H9 (cell line): ENCODE measurements around the gene MAPRE3. TPM values are rescaled to one million over a fixed set of nuclear protein-coding genes. Genes with fewer than 3 reads are reported as not detected.
A peak's percentile ranks its signal among the peaks of the same experiment; 100 is the strongest.

Experiments
- DNase-seq: peaks from one replicate; pipeline ENCODE4 v3.0.0-alpha.2; 2017
- H2AFZ ChIP-seq: one replicate; pipeline ENCODE4 v1.6.1; 2013; ENCODE audit warnings: mild to moderate bottlenecking, low read length, control low read depth, moderate library complexity
- H2AK5ac ChIP-seq: 2 replicates; pipeline ENCODE4 v1.6.1; 2013; ENCODE audit warnings: low read length, control low read depth, mixed read lengths; ENCODE audit not compliant: insufficient read length
- H2BK120ac ChIP-seq: one replicate; pipeline ENCODE4 v1.6.1; 2013; ENCODE audit warnings: low read depth, mild to moderate bottlenecking, low read length, control low read depth, inconsistent platforms; ENCODE audit not compliant: poor library complexity, severe bottlenecking
- H2BK12ac ChIP-seq: 2 replicates; pipeline ENCODE4 v1.6.1; 2013; ENCODE audit warnings: low read length, control low read depth, mixed read lengths, low read depth; ENCODE audit not compliant: insufficient read length
- H2BK15ac ChIP-seq: 2 replicates; pipeline ENCODE4 v1.6.1; 2013; ENCODE audit warnings: low read depth, low read length, control low read depth
- H2BK20ac ChIP-seq: one replicate; pipeline ENCODE4 v1.6.1; 2013; ENCODE audit warnings: low read depth, mild to moderate bottlenecking, low read length, control low read depth, inconsistent platforms; ENCODE audit not compliant: poor library complexity, severe bottlenecking
- H2BK5ac ChIP-seq: 2 replicates; pipeline ENCODE4 v1.6.1; 2013; ENCODE audit warnings: low read length, control low read depth, mixed read lengths; ENCODE audit not compliant: insufficient read length
- H3K14ac ChIP-seq: 2 replicates; pipeline ENCODE4 v1.6.1; 2013; ENCODE audit warnings: low read length, control low read depth; ENCODE audit not compliant: insufficient read depth
- H3K18ac ChIP-seq: 2 replicates; pipeline ENCODE4 v1.6.1; 2013; ENCODE audit warnings: low read depth, mild to moderate bottlenecking, mixed read lengths, low read length, control low read depth; ENCODE audit not compliant: insufficient read length
- H3K23ac ChIP-seq: 2 replicates; pipeline ENCODE4 v1.6.1; 2013; ENCODE audit warnings: low read length, control low read depth, mixed read lengths, low read depth; ENCODE audit not compliant: insufficient read length
- H3K23me2 ChIP-seq: 2 replicates; pipeline ENCODE4 v1.6.1; 2013; ENCODE audit warnings: low read depth, mild to moderate bottlenecking, mixed read lengths, low read length, control low read depth; ENCODE audit not compliant: insufficient read length, poor library complexity, severe bottlenecking
- H3K27ac ChIP-seq: 2 replicates; pipeline ENCODE4 v1.5.1; 2013; ENCODE audit warnings: low read length, control low read depth, mixed read lengths, low read depth; ENCODE audit not compliant: insufficient read length
- H3K27me3 ChIP-seq: 2 replicates; pipeline ENCODE4 v1.6.1; 2013; ENCODE audit warnings: low read length, control low read depth, inconsistent platforms; ENCODE audit not compliant: insufficient read depth
- H3K4ac ChIP-seq: 2 replicates; pipeline ENCODE4 v1.6.1; 2013; ENCODE audit warnings: low read depth, mild to moderate bottlenecking, control low read depth, inconsistent platforms, low read length, moderate library complexity
- H3K4me1 ChIP-seq: 2 replicates; pipeline ENCODE4 v1.6.1; 2013; ENCODE audit warnings: low read length, control low read depth, inconsistent platforms; ENCODE audit not compliant: insufficient read depth
- H3K4me2 ChIP-seq: 2 replicates; pipeline ENCODE4 v1.6.1; 2013; ENCODE audit warnings: low read length, control low read depth, mixed read lengths; ENCODE audit not compliant: insufficient read length, insufficient read depth
- H3K56ac ChIP-seq: 2 replicates; pipeline ENCODE4 v1.6.1; 2013; ENCODE audit warnings: low read depth, mild to moderate bottlenecking, mixed read lengths, low read length, control low read depth; ENCODE audit not compliant: insufficient read length
- H3K79me1 ChIP-seq: 2 replicates; pipeline ENCODE4 v1.6.1; 2013; ENCODE audit warnings: low read depth, mild to moderate bottlenecking, moderate library complexity, low read length, control low read depth, inconsistent platforms; ENCODE audit not compliant: insufficient read depth, poor library complexity, severe bottlenecking
- H3K79me2 ChIP-seq: 2 replicates; pipeline ENCODE4 v1.6.1; 2013; ENCODE audit warnings: low read length, control low read depth, inconsistent platforms; ENCODE audit not compliant: insufficient read depth
- H3K9ac ChIP-seq: 2 replicates; pipeline ENCODE4 v1.6.1; 2013; ENCODE audit warnings: low read length, control low read depth, mixed read lengths; ENCODE audit not compliant: insufficient read length; ENCODE audit errors: extremely low read depth
- H3K9me3 ChIP-seq: one replicate; pipeline ENCODE4 v1.6.1; 2013; ENCODE audit warnings: low read depth, low read length, inconsistent platforms; ENCODE audit not compliant: control insufficient read depth
- H3T11ph ChIP-seq: one replicate; pipeline ENCODE4 v1.6.1; 2013; ENCODE audit warnings: mild to moderate bottlenecking, low read length, control low read depth, inconsistent platforms
- H4K20me1 ChIP-seq: one replicate; pipeline ENCODE4 v1.6.1; 2013; ENCODE audit not compliant: control insufficient read depth, insufficient read length, insufficient read depth
- H4K5ac ChIP-seq: 2 replicates; pipeline ENCODE4 v1.6.1; 2013; ENCODE audit warnings: low read depth, mild to moderate bottlenecking, mixed read lengths, low read length, control low read depth; ENCODE audit not compliant: insufficient read length
- H4K8ac ChIP-seq: replicated peaks from 2 replicates; pipeline ENCODE4 v1.6.1; 2013; ENCODE audit warnings: low read length, control low read depth, mixed read lengths, low read depth; ENCODE audit not compliant: insufficient read length
- H4K91ac ChIP-seq: 2 replicates; pipeline ENCODE4 v1.6.1; 2013; ENCODE audit warnings: low read depth, mild to moderate bottlenecking, moderate library complexity, mixed read lengths, low read length, control low read depth; ENCODE audit not compliant: insufficient read length
- H3K27ac Mint-ChIP-seq, 3 experiments: 2 replicates in 2 of 3; 3 replicates in 1 of 3; pipeline ENCODE4 v1.8.0; 2020 to 2021; ENCODE audit warnings: mixed read lengths in 3 of 3, mild to moderate bottlenecking in 1 of 3, moderate library complexity in 1 of 3
- H3K27me3 Mint-ChIP-seq: 2 replicates; pipeline ENCODE4 v1.8.0; 2021; ENCODE audit warnings: low read depth, mild to moderate bottlenecking, moderate library complexity, mixed read lengths
- H3K36me3 Mint-ChIP-seq, 3 experiments: 2 replicates in 2 of 3; 3 replicates in 1 of 3; pipeline ENCODE4 v1.8.0; 2020 to 2021; ENCODE audit warnings: low read depth in 3 of 3, mixed read lengths in 3 of 3; ENCODE audit not compliant: insufficient read depth in 1 of 3
- H3K4me1 Mint-ChIP-seq, 2 experiments: 2 replicates each; pipeline ENCODE4 v1.8.0; 2020; ENCODE audit warnings: mixed read lengths in 2 of 2
- H3K4me3 Mint-ChIP-seq, 2 experiments: 2 replicates in 1 of 2; 3 replicates in 1 of 2; pipeline ENCODE4 v1.8.0; 2020 to 2021; ENCODE audit warnings: mild to moderate bottlenecking in 2 of 2, mixed read lengths in 2 of 2, moderate library complexity in 1 of 2
- H3K9me3 Mint-ChIP-seq, 2 experiments: 2 replicates in 1 of 2; 3 replicates in 1 of 2; pipeline ENCODE4 v1.8.0; 2020; ENCODE audit warnings: mild to moderate bottlenecking in 2 of 2, mixed read lengths in 2 of 2, moderate library complexity in 1 of 2
- CTCF ChIP-seq: fragments of 200-600 bp; sonication (generic); conservative IDR thresholded peaks from 3 replicates; pipeline ENCODE4 v1.8.0; 2021; ENCODE audit warnings: antibody characterized with exemption, mild to moderate bottlenecking
- WGBS: extraction: QIAGEN DNeasy Blood & Tissue Kit; methylation state at CpG from one replicate; pipeline ENCODE4 v1.1.7; 2013; ENCODE audit warnings: missing lambda C conversion rate, low lambda C conversion rate, mixed read lengths; ENCODE audit not compliant: insufficient read length; ENCODE audit errors: extremely low coverage; 5-methylcytosine and 5-hydroxymethylcytosine counted together
- total RNA-seq: library from RNA; stranded (reverse); gene quantifications from 2 replicates; pipeline ENCODE4 v1.2.1, GENCODE V29; 2021

Gene MAPRE3
- total RNA-seq, 1 experiment from 2014 or later = 2.0 TPM

DNA sequence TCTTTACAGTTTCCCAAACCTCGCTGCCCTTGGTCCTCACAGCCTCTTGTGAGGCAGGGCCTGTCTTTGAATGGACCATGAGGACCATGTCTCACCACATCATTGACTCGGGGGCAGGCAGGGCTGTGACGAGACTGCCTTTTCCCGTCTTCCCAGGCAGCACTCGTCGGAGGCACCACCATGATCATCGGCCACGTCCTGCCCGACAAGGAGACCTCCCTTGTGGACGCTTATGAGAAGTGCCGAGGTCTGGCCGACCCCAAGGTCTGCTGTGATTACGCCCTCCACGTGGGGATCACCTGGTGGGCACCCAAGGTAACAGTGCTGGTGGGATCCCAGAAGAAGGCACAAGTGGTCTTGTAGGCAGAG is 45.7 kb upstream of the MAPRE3 start:
- no peak overlapping the region for H3K4me2 ChIP-seq
- no peak overlapping the region for H2AK5ac ChIP-seq
- no peak overlapping the region for H3K18ac ChIP-seq
- Mint-ChIP-seq H3K9me3 (no peaks in the 10 kb centered on the region), H3K27ac (no peak overlapping the region), H3K4me3 (no peak overlapping the region), H3K4me1 (peaks cover 21 to 30% of the 10 kb centered on the region in 2 experiments), H3K27me3 (peaks cover 18% of the 10 kb centered on the region), H3K36me3 (no peaks in the 10 kb centered on the region; a peak in 2 of 7 replicates)
- H3K79me2 ChIP-seq = no peaks in the 10 kb centered on the region
- no peak overlapping the region for H3K9ac ChIP-seq
- H2BK5ac ChIP-seq = no peak overlapping the region
- WGBS = no CpG with 5 or more reads among the region's 14 CpGs
- H3K27me3 ChIP-seq = no peaks in the 10 kb centered on the region
- no peaks in the 10 kb centered on the region for H3K23me2 ChIP-seq
- no peak overlapping the region for H4K5ac ChIP-seq
- H4K20me1 ChIP-seq = no peaks in the 10 kb centered on the region
- no peak overlapping the region for H4K8ac ChIP-seq
- H3K23ac ChIP-seq = no peak overlapping the region
- no peak overlapping the region for H2BK20ac ChIP-seq
- H3K56ac ChIP-seq = no peak overlapping the region
- H3K27ac ChIP-seq = no peak overlapping the region
- H3K14ac ChIP-seq = no peak overlapping the region; the same call in 1 of the 2 replicates
- no peak overlapping the region for H3T11ph ChIP-seq
- no peak overlapping the region for H3K4ac ChIP-seq
- no peak overlapping the region for H2BK15ac ChIP-seq
- DNase-seq = peak; percentile 36
- no peak; the same call in 2 of the 3 replicates for TF ChIP-seq CTCF
- H2BK120ac ChIP-seq = no peak overlapping the region
- H3K4me1 ChIP-seq = peaks cover 4% of the 10 kb centered on the region; the same call in 1 of the 2 replicates
- no peak overlapping the region for H2AFZ ChIP-seq
- no peak overlapping the region for H2BK12ac ChIP-seq
- no peaks in the 10 kb centered on the region for H3K79me1 ChIP-seq
- no peaks in the 10 kb centered on the region for H3K9me3 ChIP-seq
- no peak overlapping the region for H4K91ac ChIP-seq
